ENCODE measurements around the gene PPP3CB.

GRCh38 chr10:73444457-73444856 lies 51.4 kb downstream of the PPP3CB start:
- TF ChIP-seq CTCF (IDR thresholded peaks at IDR 0.05; ENCODE audit: poor library complexity) (no peak), EZH2phosphoT487 (IDR thresholded peaks at IDR 0.05; ENCODE audit: low read depth, severe bottlenecking, unreplicated experiment) (no peak)
